NAMALWA (cell line): ENCODE results near the gene MEX3D.

Experiments used
- DNase-seq: peaks from one replicate; pipeline ENCODE4 v3.0.0-alpha.2; 2015; ENCODE audit warnings: low spot score

MEX3D gene

DNA sequence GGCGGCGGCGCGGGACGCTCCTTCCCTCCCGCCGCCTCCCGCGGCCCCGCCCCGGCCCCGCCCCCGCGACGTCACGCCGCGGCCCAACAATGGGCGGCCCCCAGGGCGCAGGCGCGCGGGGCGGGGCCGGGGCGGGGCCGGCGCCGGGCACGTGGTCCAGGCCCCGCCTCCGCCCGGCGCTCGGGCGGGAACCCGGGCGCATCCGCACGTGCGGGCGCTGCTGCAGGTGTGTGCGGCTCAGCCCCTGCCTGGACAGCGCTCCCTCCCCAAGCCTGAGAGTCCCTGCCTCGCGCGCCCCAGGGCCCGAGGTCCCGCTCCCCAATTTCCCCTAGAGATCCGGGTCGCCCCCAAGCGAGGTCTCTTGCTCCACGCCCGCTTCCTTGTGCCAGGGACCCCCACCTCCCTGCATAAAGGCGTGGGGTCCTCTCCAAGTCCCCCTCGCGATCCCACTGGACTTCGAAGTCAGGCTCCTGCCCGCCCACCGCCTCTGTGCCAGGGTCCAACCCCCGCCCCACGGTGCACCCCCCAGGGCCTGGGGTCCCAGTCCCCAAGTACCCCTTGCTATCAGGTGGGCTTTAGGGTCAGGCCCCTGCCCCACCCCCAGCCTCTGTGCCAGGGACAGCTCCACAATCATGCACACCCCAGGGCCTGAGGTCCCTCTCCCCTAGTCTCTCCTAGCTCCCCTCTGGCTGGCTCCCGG lies at the start of gene MEX3D:
Gene MEX3D, minus strand, starts transcription at position 6 of the 700 bp plus-strand sequence. CDS start 267 bp downstream, outside the sequence.
- peak; percentile 85 for DNase-seq

DNA sequence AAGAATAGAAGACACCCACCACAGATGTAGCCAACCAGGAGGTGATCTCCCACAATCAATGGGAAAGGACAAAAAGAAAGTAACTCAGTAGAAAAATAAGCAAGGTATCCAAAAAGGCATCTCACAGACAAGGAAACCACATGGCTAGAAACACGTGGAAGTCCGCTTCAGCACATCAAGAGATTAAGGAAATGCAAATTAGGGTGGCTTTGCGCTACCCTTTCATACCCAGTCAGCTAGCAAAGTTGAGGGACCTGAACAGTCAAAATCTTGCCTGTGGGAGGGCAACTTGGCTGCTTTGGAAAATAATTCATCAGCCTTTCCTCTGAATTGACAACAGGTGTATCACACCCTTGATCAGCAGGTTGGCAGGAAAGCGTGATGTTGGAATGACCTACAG lies 48.8 kb upstream of the MEX3D start:
- peak; percentile 52 for DNase-seq

GRCh38 chr19:1616396-1616795 lies 48.3 kb upstream of the MEX3D start:
- DNase-seq: no peak

- DNase-seq: no peak
These were observed 47.1 kb upstream of the MEX3D start for GRCh38 chr19:1615156-1615765.

DNA sequence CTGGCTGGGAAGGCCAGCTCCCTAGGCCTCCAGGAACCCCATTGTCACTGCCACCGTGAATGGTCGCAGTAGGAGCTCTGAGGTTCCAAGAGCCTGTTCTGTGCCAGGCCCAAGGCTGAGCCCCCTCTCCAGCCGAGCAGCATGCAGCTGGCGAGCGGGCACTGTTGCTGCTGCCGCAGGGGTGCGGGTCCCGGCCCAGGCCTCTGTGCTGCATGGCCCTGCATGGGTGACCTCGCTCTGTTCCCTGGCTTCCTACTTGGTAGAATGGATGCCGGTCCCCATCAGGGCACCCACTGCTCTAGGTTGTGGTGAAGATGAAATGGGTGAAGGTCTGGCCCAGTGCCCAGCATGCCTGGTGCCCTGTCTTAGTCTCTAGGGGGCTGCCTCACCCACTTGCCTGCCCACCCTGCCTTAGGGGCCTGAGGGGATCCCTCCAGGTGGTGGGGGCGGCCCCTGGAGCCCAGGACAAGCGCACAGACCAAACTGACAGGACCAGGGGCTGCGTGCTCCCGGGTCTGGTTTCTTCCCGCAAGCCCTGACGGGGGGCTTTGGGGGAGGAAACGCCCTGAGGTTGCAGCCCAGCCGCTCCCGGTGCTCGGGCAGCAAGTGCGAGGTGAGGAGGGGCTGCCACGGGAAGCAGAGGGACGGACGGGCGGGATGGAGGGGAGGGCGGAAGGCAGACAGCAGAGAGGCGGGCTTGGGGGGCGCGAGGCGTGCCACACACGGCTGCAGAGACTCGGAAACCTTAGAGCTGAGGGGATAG lies 45.9 kb upstream of the MEX3D start:
- no peak for DNase-seq

GRCh38 chr19:1613146-1613545 lies 45.0 kb upstream of the MEX3D start:
- DNase-seq: no peak

GRCh38 chr19:1612114-1613086 lies 44.3 kb upstream of the MEX3D start:
- no peak for DNase-seq

DNA sequence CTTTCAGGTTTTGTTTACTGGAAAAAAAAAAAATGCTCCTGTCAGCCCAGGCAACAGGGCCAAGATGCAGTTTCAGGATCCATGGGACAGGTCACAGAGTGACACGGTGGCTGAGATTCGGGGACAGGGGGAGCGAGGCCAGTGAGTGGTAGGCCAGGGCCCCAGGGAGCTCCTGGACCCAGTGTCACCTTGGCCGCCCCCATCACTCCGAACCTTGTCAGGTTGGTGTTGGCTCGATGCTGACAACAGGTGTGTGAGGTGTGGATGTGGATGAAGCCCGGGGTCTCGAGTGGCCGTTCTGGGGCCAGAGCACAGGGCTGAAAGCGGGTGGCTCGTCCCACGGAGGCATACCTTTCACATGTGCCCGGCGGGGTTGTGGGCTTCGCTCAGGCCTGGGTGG lies 43.2 kb upstream of the MEX3D start:
- DNase-seq: no peak

DNA sequence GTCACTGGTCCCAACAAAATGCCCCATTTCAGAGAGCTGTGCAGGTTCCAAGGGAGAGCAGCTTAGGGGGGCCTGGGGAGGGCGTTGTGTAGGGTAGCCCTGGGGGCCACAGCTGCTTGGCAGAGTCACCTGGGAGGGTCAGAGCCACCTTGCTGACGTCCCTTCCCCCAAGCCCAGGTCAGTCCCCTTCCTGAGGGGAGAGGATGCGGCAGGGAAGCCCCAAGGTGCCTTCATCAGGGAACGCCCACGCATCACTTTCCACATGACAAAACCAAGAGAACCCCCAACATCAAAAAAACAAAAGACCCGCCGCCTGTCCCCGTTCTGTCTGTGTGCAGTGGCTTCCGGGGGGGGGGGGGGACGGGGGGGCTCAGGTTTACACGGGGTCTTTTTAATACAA lies 42.5 kb upstream of the MEX3D start:
- no peak for DNase-seq

GRCh38 chr19:1609680-1610474 lies 41.8 kb upstream of the MEX3D start:
- no peak for DNase-seq

DNA sequence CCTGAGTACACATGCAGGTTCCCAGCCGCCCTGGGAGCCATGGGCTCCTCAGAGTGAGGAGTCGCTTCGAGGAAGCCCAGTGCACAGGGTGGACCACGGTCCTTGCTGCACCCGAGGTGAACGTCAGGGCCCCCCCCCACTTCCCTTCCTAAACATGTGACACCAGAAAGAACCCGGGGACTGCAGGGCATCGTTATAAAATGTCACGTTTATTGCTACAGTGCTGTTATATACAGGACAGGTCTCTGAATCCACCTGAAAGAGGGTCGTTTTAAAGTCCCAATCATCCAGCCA lies 40.9 kb upstream of the MEX3D start:
- DNase-seq: peak; percentile 47

GRCh38 chr19:1608359-1609102 lies 40.4 kb upstream of the MEX3D start:
- no peak for DNase-seq

DNA sequence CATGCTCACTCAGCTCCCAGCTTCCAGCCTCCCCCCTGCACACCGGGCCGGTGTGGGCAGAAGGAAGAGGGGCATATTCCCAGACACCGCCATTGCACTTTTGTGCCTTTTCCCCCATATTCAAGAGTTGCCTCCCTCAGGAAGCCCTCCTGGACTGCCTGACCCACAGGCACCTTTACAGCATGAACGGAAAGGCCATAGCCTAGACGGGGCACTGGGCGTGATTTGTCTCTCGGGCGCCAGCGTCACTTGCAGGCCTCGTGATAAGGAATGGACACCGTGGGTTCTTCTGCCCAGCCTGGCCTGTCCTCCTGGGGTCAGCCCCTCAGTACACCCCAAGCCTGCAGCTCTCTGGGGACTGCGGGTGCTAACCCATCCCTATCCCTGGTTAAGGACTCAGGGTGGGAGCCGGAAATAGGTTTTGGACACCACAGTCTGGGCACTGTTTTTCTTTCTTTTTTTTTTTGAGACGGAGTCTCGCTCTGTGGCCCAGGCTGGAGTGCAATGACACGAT lies 38.1 kb upstream of the MEX3D start:
- no peak for DNase-seq

DNA sequence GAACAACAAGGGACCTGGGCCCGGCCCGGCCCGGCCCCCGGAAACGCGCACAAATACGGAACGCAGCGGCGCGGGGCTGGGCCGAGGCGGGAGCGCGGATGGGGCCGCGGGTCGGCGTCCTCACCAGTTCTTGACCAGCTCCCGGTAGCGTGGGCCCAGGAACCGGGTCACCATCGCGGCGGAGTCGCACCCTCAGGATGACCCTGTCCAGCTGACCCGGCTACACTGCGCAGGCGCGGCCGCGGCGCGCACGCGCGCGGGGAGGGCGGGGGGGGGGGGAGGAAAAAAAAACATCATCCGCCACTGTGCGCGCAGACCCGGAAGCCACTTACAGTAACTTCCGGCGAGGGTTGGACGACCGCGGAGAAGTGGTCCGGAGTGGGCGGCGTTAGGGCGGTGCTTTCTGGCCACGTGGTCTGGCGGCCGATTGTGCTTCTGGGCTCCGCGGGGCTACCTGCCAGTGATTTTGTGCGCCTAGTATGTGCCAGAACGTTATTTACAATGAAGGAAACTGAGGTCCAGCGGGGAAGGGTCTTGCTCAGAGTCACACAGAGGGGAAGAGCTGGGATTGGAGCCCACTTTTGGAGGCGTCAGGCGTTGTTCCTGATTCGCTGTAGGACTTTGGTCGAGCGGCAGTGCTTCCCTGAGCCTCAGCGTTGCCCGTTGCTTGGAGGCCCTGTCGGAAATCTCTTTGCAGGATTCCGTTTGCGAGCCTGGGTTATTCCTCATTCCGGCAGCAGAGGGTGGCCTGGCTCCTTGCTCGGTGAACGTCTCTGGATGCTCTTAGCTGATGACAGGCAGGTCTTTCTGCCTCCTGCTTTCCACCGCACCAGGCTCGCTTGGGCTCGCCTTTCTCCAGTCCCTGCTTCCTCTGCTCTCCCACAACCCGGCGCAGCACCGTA lies 37.4 kb upstream of the MEX3D start, which contains the start of gene UQCR11:
Gene UQCR11, minus strand, starts transcription at position 227 of the 902 bp plus-strand sequence. Its CDS starts 53 bp downstream, at position 174.
- DNase-seq: peak; percentile 96

GRCh38 chr19:1602091-1602707 lies 34.1 kb upstream of the MEX3D start:
- no peak for DNase-seq

DNA sequence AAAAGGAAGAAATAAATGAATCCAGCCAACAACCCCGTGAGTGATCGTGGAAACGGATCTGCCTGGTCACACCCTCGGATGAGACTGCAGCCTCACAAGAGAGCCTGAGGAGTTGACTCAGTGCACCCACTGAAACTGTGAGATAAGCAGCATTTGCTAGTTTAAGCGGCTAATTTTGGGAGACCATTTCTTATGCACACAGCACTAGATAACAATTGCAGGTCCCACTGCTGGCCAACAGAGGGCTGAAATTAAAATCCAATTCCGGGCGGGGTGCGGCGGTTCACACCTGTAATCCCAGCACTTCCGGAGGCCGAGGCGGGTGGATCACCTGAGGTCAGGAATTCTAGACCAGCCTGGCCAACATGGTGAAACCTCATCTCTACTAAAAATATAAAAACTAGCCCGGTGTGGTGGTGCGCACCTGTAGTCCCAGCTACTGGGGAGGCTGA lies 33.5 kb upstream of the MEX3D start:
- DNase-seq: no peak

DNA sequence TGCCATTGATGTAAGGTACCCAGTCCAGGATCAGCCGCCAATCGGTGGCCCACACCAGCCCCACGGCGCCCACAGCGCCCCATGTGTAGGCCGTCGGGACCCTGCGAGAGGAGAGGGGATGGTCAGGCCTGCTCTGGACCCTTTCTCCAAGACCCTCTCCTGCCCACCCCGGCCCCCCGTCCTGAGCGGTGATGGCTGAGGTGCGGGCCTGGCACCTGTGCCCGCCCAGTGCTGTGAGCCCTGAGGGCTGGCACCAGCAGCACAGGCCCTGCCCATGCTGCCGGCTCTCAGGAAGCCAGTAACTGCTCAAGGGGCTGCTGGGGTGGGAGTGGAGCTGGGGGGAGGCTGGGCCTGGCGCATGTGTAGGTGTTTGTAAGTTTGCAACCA lies 31.3 kb upstream of the MEX3D start:
- DNase-seq: no peak

DNA sequence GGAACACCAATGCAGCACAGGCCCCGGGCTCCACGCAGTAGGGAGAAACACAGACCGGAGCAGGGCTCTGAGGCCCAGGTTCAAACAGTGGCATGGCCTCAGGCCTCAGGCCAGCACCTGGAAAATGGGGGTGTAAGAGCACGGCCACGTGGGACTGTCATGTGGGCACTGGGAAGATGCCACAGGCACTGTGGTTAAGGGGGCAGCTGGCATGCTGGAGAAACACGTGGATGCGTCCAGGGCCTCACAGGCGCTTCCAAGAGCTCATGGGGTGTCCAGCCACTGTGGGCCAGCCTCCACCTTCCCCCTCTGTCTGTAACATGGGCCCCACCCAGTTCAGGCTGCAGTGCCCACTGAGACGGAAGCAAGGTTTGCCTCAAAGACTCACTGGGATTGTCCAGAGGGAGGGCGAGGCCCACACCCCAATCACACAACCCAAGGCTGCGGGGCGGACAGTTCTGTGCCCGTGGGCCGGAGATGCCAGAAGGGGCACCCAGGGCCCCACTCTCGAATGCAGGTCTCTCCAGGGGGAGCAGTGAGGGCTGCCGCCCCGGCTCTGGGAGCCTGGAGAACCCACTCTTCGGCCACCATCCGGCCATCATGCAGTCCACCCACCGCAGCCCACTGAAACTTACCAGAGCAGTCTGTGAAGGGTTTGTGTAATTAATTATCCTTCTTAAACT lies 30.8 kb upstream of the MEX3D start:
- no peak for DNase-seq
